ENCODE results near the gene GALNT10.

The GALNT10 gene

DNA sequence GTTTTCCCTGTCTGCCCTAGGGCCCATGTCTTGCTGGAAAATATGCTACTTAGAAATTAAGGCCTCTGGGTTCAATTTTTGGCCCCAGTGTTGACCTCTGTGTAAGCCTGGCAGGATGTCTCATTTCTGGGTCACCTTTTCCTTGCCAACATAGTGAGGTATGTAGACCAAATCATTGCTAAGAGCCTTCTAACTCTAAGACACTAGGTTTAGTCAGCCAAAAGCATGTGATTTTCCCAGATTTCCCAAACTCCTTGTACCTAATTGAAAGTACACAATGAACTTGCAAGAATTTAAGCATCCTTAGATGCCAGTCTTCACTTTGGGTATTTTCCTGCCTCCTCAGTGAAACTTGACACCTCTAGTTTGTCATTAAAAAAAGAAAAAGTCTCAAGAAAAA is 77.0 kb downstream of the GALNT10 start:
- Histone ChIP-seq H3K27me3 (replicated peaks; ENCODE audit: control insufficient read depth, insufficient read depth, low read length) (no peaks in the 10 kb centered on the region), H3K36me3 (ENCODE audit: control insufficient read depth, insufficient read depth, low read length) (peaks cover 2% of the 10 kb centered on the region; the same call in 1 of the 2 replicates), H3K4me3 (replicated peaks; ENCODE audit: low read depth, low read length) (no peak overlapping the region)
- no peak for DNase-seq (ENCODE audit: extremely low read depth, insufficient read length)
- TF ChIP-seq, protein P1, sequence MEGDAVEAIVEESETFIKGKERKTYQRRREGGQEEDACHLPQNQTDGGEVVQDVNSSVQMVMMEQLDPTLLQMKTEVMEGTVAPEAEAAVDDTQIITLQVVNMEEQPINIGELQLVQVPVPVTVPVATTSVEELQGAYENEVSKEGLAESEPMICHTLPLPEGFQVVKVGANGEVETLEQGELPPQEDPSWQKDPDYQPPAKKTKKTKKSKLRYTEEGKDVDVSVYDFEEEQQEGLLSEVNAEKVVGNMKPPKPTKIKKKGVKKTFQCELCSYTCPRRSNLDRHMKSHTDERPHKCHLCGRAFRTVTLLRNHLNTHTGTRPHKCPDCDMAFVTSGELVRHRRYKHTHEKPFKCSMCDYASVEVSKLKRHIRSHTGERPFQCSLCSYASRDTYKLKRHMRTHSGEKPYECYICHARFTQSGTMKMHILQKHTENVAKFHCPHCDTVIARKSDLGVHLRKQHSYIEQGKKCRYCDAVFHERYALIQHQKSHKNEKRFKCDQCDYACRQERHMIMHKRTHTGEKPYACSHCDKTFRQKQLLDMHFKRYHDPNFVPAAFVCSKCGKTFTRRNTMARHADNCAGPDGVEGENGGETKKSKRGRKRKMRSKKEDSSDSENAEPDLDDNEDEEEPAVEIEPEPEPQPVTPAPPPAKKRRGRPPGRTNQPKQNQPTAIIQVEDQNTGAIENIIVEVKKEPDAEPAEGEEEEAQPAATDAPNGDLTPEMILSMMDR (IDR thresholded peaks at IDR 0.05; ENCODE audit: insufficient read depth, low read length, poor library complexity, severe bottlenecking): no peak

DNA sequence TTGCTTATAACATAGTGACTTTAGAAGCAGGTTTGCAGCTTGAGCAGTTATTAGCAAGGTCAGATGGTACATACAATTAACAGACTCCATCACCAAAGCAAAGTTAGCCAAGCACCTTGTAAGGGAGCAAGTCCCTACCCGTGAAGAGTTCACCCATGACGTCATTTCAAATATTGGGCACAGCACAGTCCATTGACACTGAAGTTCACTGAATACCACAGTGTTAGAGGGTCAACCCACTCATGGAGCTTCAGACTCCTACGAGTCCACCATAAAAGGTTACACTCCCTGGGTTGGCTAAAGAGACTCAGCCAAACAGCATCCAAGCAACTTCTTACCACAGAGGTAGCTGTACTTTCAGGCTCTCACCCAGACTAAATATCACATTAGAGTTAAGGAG is 77.5 kb downstream of the GALNT10 start:
- TF ChIP-seq, protein P1 (IDR thresholded peaks at IDR 0.05; ENCODE audit: insufficient read depth, low read length, poor library complexity, severe bottlenecking): no peak
- H3K27me3 ChIP-seq (replicated peaks; ENCODE audit: control insufficient read depth, insufficient read depth, low read length): no peaks in the 10 kb centered on the region
- no peak for DNase-seq (ENCODE audit: extremely low read depth, insufficient read length)
- H3K36me3 ChIP-seq (ENCODE audit: control insufficient read depth, insufficient read depth, low read length): peaks cover 2% of the 10 kb centered on the region; the same call in 1 of the 2 replicates
- no peak overlapping the region for H3K4me3 ChIP-seq (replicated peaks; ENCODE audit: low read depth, low read length)

DNA sequence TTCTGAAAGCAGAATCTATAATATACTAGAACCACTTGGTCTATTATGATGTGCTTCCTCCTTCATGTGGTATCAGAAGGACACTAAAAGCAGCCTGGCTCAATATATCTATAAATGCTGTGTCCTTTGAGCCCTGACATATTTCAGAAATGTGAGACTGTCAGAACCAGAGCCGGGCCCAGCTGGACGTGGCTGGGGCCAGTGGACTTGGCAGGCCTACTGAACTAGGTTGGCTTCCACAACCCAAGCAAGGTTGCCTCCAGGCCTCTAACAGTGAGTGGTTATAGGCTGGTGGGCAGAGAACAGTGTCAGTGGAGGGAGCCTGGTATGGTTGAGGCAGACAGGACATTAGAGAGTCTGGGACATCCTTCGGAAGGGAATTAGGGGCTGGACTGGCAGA is 78.9 kb downstream of the GALNT10 start:
- H3K4me3 ChIP-seq (replicated peaks; ENCODE audit: low read depth, low read length): no peak overlapping the region
- no peak for DNase-seq (ENCODE audit: extremely low read depth, insufficient read length)
- H3K36me3 ChIP-seq (ENCODE audit: control insufficient read depth, insufficient read depth, low read length): peaks cover 2% of the 10 kb centered on the region; the same call in 1 of the 2 replicates
- TF ChIP-seq, protein P1 (IDR thresholded peaks at IDR 0.05; ENCODE audit: insufficient read depth, low read length, poor library complexity, severe bottlenecking): no peak
- H3K27me3 ChIP-seq (replicated peaks; ENCODE audit: control insufficient read depth, insufficient read depth, low read length): no peaks in the 10 kb centered on the region

DNA sequence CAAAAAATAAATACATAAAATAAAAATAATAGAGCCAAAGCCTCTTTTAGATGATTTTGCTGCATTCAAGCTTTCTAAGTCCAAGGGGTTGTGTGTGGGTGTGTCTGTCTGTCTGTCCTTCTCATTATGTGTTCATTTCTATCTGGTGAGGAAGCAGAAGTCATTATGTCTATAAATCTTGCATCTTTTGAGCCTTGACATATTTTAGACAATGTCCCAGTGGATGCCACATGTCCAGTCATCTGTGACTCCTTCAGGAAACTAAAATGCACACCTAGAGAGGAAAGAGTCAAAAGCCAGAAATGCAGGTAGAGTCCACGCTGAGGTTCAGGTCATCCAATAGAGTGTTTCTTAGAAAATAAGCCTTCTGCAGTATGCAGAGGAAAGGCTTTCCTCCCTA is 80.9 kb downstream of the GALNT10 start:
- Histone ChIP-seq H3K36me3 (ENCODE audit: control insufficient read depth, insufficient read depth, low read length) (peaks cover 2% of the 10 kb centered on the region; the same call in 1 of the 2 replicates), H3K27me3 (replicated peaks; ENCODE audit: control insufficient read depth, insufficient read depth, low read length) (no peaks in the 10 kb centered on the region), H3K4me3 (replicated peaks; ENCODE audit: low read depth, low read length) (no peak overlapping the region)
- TF ChIP-seq, protein P1 (IDR thresholded peaks at IDR 0.05; ENCODE audit: insufficient read depth, low read length, poor library complexity, severe bottlenecking): no peak
- DNase-seq (ENCODE audit: extremely low read depth, insufficient read length): no peak

DNA sequence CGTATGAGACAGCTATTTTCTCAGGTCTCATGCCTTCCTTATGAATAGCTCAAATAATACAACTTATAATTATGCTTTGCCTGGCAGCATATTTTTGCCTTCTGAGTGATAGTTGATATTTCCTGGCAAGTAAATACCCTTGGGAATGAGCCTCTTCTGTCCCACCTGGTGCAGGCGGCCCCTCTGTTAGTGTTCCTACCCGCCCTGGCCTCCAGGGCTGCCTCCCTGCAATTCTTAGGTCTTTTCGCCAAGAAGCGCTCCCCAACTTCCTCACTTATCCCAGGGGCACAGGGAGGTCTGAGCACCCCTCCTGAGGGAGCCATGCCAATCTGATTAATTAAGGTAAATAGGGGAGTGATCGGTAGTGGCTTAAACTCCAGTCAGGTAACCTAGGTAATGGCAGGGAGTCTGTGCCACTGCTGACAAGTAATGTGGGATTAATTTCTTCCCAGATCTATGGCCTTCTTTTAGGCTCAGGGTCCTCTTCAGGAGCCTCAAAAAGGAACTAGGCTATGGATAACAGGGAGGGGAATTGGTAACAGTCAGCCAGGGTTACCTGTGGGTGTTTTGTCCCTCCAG is 81.5 kb downstream of the GALNT10 start:
- Histone ChIP-seq H3K4me3 (replicated peaks; ENCODE audit: low read depth, low read length) (no peak overlapping the region), H3K36me3 (ENCODE audit: control insufficient read depth, insufficient read depth, low read length) (peaks cover 2% of the 10 kb centered on the region; the same call in 1 of the 2 replicates), H3K27me3 (replicated peaks; ENCODE audit: control insufficient read depth, insufficient read depth, low read length) (no peaks in the 10 kb centered on the region)
- TF ChIP-seq, protein P1 (IDR thresholded peaks at IDR 0.05; ENCODE audit: insufficient read depth, low read length, poor library complexity, severe bottlenecking): no peak
- no peak for DNase-seq (ENCODE audit: extremely low read depth, insufficient read length)

Data from GM06990 (cell line).